ENCODE measurements around the gene GBE1. TPM values are rescaled to one million over a fixed set of nuclear protein-coding genes. Genes with fewer than 3 reads are reported as not detected.
"Not testable (repeated sequence)": the region's sequence is repeated elsewhere in the genome, so short reads cannot be mapped to it uniquely, and the experiment has no call there.

Gene GBE1
- total RNA-seq, 2 experiments from 2014 or later, result 108 to 114 TPM

GRCh38 chr3:81503026-81503425, 258.4 kb downstream of the GBE1 start:
- ATAC-seq (no peak), DNase-seq (no peak)
- TF ChIP-seq CTCF (IDR thresholded peaks at IDR 0.05), result no peak
- Mint-ChIP-seq H3K9me3 (no peaks in the 10 kb centered on the region), H3K27me3 (no peaks in the 10 kb centered on the region), H3K4me1 (ENCODE audit: low read depth) (no peaks in the 10 kb centered on the region), H3K27ac (no peak overlapping the region), H3K36me3 (ENCODE audit: low read depth) (peaks cover 13% of the 10 kb centered on the region), H3K4me3 (no peak overlapping the region)
- intact Hi-C loops (cut with micrococcal nuclease), result no loop called here
- ChIA-PET CTCF (interaction anchor here (1.2 kb wide), 1 partner anchor 13 kb away, joined by 4 read pairs; no protein-coding TSS in a partner anchor), POLR2A (no interaction called here)

GRCh38 chr3:81502236-81502635, 259.2 kb downstream of the GBE1 start:
- H3K4me1 Mint-ChIP-seq (ENCODE audit: low read depth), result no peaks in the 10 kb centered on the region
- H3K4me3 Mint-ChIP-seq, result no peak overlapping the region
- ATAC-seq (no peak), DNase-seq (no peak)
- no peak overlapping the region for H3K27ac Mint-ChIP-seq
- peaks cover 11% of the 10 kb centered on the region for H3K36me3 Mint-ChIP-seq (ENCODE audit: low read depth)
- no peak for TF ChIP-seq CTCF (IDR thresholded peaks at IDR 0.05)
- H3K27me3 Mint-ChIP-seq, result no peaks in the 10 kb centered on the region
- intact Hi-C loops (cut with micrococcal nuclease), result no loop called here
- H3K9me3 Mint-ChIP-seq, result no peaks in the 10 kb centered on the region
- ChIA-PET POLR2A (no interaction called here), CTCF (interaction anchor here (1.2 to 1.4 kb wide), 2 partner anchors 11 to 12 kb away, joined by 4 to 5 read pairs; no protein-coding TSS in a partner anchor)

GRCh38 chr3:81500039-81500438, 261.4 kb downstream of the GBE1 start:
- Mint-ChIP-seq H3K27me3 (no peaks in the 10 kb centered on the region), H3K4me1 (ENCODE audit: low read depth) (no peaks in the 10 kb centered on the region), H3K9me3 (no peaks in the 10 kb centered on the region), H3K27ac (no peak overlapping the region), H3K4me3 (no peak overlapping the region), H3K36me3 (ENCODE audit: low read depth) (peaks cover 6% of the 10 kb centered on the region)
- DNase-seq (no peak), ATAC-seq (no peak)
- intact Hi-C loops (cut with micrococcal nuclease), result no loop called here
- CTCF ChIA-PET, result no interaction called here
- no peak for TF ChIP-seq CTCF (IDR thresholded peaks at IDR 0.05)
- POLR2A ChIA-PET, result no interaction called here

GRCh38 chr3:81497572-81498251, 263.7 kb downstream of the GBE1 start:
- DNase-seq, result no peak
- TF ChIP-seq CTCF (IDR thresholded peaks at IDR 0.05), result no peak
- intact Hi-C loops (cut with micrococcal nuclease), result no loop called here
- H3K4me3 Mint-ChIP-seq, result no peak overlapping the region
- no peaks in the 10 kb centered on the region for H3K9me3 Mint-ChIP-seq
- no peak for ATAC-seq
- H3K27ac Mint-ChIP-seq, result no peak overlapping the region
- H3K36me3 Mint-ChIP-seq (ENCODE audit: low read depth), result peaks cover 3% of the 10 kb centered on the region
- CTCF ChIA-PET, result no interaction called here
- no peaks in the 10 kb centered on the region for H3K4me1 Mint-ChIP-seq (ENCODE audit: low read depth)
- no peaks in the 10 kb centered on the region for H3K27me3 Mint-ChIP-seq
- POLR2A ChIA-PET, result no interaction called here

GRCh38 chr3:81496407-81497104, 264.9 kb downstream of the GBE1 start:
- peaks cover 3% of the 10 kb centered on the region for H3K36me3 Mint-ChIP-seq (ENCODE audit: low read depth)
- no peak for ATAC-seq
- H3K4me3 Mint-ChIP-seq, result no peak overlapping the region
- H3K4me1 Mint-ChIP-seq (ENCODE audit: low read depth), result no peaks in the 10 kb centered on the region
- no peaks in the 10 kb centered on the region for H3K27me3 Mint-ChIP-seq
- H3K9me3 Mint-ChIP-seq, result no peaks in the 10 kb centered on the region
- POLR2A ChIA-PET, result no interaction called here
- no peak overlapping the region for H3K27ac Mint-ChIP-seq
- intact Hi-C loops (cut with micrococcal nuclease), result no loop called here
- CTCF ChIA-PET, result no interaction called here
- no peak for DNase-seq
- TF ChIP-seq CTCF (IDR thresholded peaks at IDR 0.05), result no peak

GRCh38 chr3:81492471-81492870, 269.0 kb downstream of the GBE1 start:
- intact Hi-C loops (cut with micrococcal nuclease), result loop anchor here (5.0 kb wide), 1 partner anchor 640 kb away; no protein-coding TSS in a partner anchor

More at GRCh38 chr3:81492471-81492870, 269.0 kb downstream of the GBE1 start:
- CTCF ChIA-PET; H3K4me3 Mint-ChIP-seq; H3K27ac Mint-ChIP-seq; H3K27me3 Mint-ChIP-seq; DNase-seq; H3K4me1 Mint-ChIP-seq (ENCODE audit: low read depth); POLR2A ChIA-PET; H3K36me3 Mint-ChIP-seq (ENCODE audit: low read depth); ATAC-seq; H3K9me3 Mint-ChIP-seq: not testable (repeated sequence)
